GM23338 (cell line): ENCODE results near the gene SIGMAR1. TPM values are rescaled to one million over a fixed set of nuclear protein-coding genes. Genes with fewer than 3 reads are reported as not detected.
A peak's percentile ranks its signal among the peaks of the same experiment; 100 is the strongest.

Source experiments
- ATAC-seq: fragments of 200-7000 bp; cut with Tn5 transposase; 3 replicates; pipeline ENCODE4 v1.9.1; 2020
- DNase-seq: peaks from one replicate; pipeline ENCODE4 v3.0.0-alpha.2; 2015; ENCODE audit warnings: low spot score
- H2AFZ ChIP-seq: fragments of 200-600 bp; sonication (generic); 2 replicates; pipeline ENCODE4 v1.8.0; 2016; ENCODE audit warnings: antibody characterized with exemption, mild to moderate bottlenecking, moderate library complexity
- H3F3A ChIP-seq: fragments of 200-600 bp; sonication (generic); replicated peaks from 2 replicates; pipeline ENCODE4 v1.8.0; 2017; ENCODE audit warnings: antibody characterized with exemption, mixed run types, low read depth
- H3K27ac ChIP-seq: fragments of 200-600 bp; sonication (generic); 2 replicates; pipeline ENCODE4 v1.6.1; 2016; ENCODE audit warnings: low read depth
- H3K27me3 ChIP-seq: fragments of 200-600 bp; sonication (generic); 2 replicates; pipeline ENCODE4 v1.8.0; 2016; ENCODE audit warnings: mild to moderate bottlenecking, mixed run types, moderate library complexity; ENCODE audit not compliant: insufficient read depth
- H3K36me3 ChIP-seq: fragments of 200-600 bp; sonication (generic); 2 replicates; pipeline ENCODE4 v1.8.0; 2016; ENCODE audit warnings: mild to moderate bottlenecking; ENCODE audit not compliant: insufficient read depth
- H3K4me1 ChIP-seq: fragments of 200-600 bp; sonication (generic); 2 replicates; pipeline ENCODE4 v1.8.0; 2016; ENCODE audit warnings: mild to moderate bottlenecking, moderate library complexity; ENCODE audit not compliant: insufficient read depth
- H3K4me2 ChIP-seq: fragments of 200-600 bp; sonication (generic); 2 replicates; pipeline ENCODE4 v1.7.1; 2017; ENCODE audit warnings: mixed run types
- H3K4me3 ChIP-seq: fragments of 200-600 bp; sonication (generic); 2 replicates; pipeline ENCODE4 v1.6.1; 2016; ENCODE audit warnings: mixed run types
- H3K79me2 ChIP-seq: fragments of 200-600 bp; sonication (generic); replicated peaks from 2 replicates; pipeline ENCODE4 v1.8.0; 2017; ENCODE audit warnings: mild to moderate bottlenecking; ENCODE audit not compliant: insufficient read depth
- H3K9me2 ChIP-seq: fragments of 200-600 bp; sonication (generic); 2 replicates; pipeline ENCODE4 v1.8.0; 2017; ENCODE audit not compliant: insufficient read depth
- H4K20me1 ChIP-seq: fragments of 200-600 bp; sonication (generic); replicated peaks from 2 replicates; pipeline ENCODE4 v1.8.0; 2017; ENCODE audit warnings: mild to moderate bottlenecking; ENCODE audit not compliant: insufficient read depth
- H3K27ac Mint-ChIP-seq: 2 replicates; pipeline ENCODE4 v1.8.0; 2020; ENCODE audit warnings: inconsistent platforms, mild to moderate bottlenecking, moderate library complexity, mixed read lengths
- H3K27me3 Mint-ChIP-seq: 3 replicates; pipeline ENCODE4 v1.8.0; 2022; ENCODE audit warnings: low read depth, mild to moderate bottlenecking, moderate library complexity, mixed read lengths, inconsistent platforms; ENCODE audit not compliant: insufficient read depth, poor library complexity
- H3K36me3 Mint-ChIP-seq: 3 replicates; pipeline ENCODE4 v1.8.0; 2021; ENCODE audit warnings: low read depth, mild to moderate bottlenecking, inconsistent platforms, moderate library complexity, mixed read lengths
- H3K4me1 Mint-ChIP-seq: 3 replicates; pipeline ENCODE4 v1.8.0; 2020; ENCODE audit warnings: mild to moderate bottlenecking, inconsistent platforms, mixed read lengths
- H3K4me3 Mint-ChIP-seq: 3 replicates; pipeline ENCODE4 v1.8.0; 2021; ENCODE audit warnings: moderate library complexity, mild to moderate bottlenecking, inconsistent platforms, mixed read lengths
- H3K9me3 Mint-ChIP-seq: 3 replicates; pipeline ENCODE4 v1.8.0; 2020; ENCODE audit warnings: moderate library complexity, mild to moderate bottlenecking, inconsistent platforms, mixed read lengths
- CREB1 ChIP-seq: fragments of 250-450 bp; sonication (Bioruptor Pico); IDR thresholded peaks from 2 replicates; pipeline ENCODE4 v1.5.0; 2020; ENCODE audit warnings: low read depth, mild to moderate bottlenecking, moderate library complexity
- CTCF ChIP-seq, 2 experiments: fragments of 200-600 bp in 1 of 2; sonication (generic) in 1 of 2; conservative IDR thresholded peaks; 2 replicates each; pipeline versions ENCODE4 v1.5.1 to v1.6.1; 2016 to 2017; ENCODE audit warnings: antibody characterized with exemption in 2 of 2, low read depth in 2 of 2, mild to moderate bottlenecking in 2 of 2, moderate library complexity in 1 of 2
- ETS1 ChIP-seq: IDR thresholded peaks from 2 replicates; pipeline ENCODE4 v1.6.1; 2016; ENCODE audit warnings: antibody characterized with exemption
- EZH2 ChIP-seq: fragments of 200-600 bp; sonication (generic); IDR thresholded peaks from one replicate; pipeline ENCODE4 v1.8.0; 2017; ENCODE audit warnings: antibody characterized with exemption, mild to moderate bottlenecking, low read depth; ENCODE audit not compliant: unreplicated experiment
- EZH2phosphoT487 ChIP-seq: fragments of 200-600 bp; sonication (generic); IDR thresholded peaks from one replicate; pipeline ENCODE4 v1.8.1; 2018; ENCODE audit warnings: antibody characterized with exemption; ENCODE audit not compliant: unreplicated experiment
- JUNB ChIP-seq: IDR thresholded peaks from one replicate; pipeline ENCODE4 v1.6.1; 2016; ENCODE audit warnings: antibody characterized with exemption; ENCODE audit not compliant: unreplicated experiment
- NANOG ChIP-seq: IDR thresholded peaks from 2 replicates; pipeline ENCODE4 v1.6.1; 2016; ENCODE audit warnings: antibody characterized with exemption, borderline replicate concordance
- POLR2AphosphoS5 ChIP-seq: IDR thresholded peaks from 2 replicates; pipeline ENCODE4 v1.6.1; 2016; ENCODE audit warnings: antibody characterized with exemption, low read depth
- REST ChIP-seq: IDR thresholded peaks from one replicate; pipeline ENCODE4 v1.6.1; 2018; ENCODE audit warnings: antibody characterized with exemption; ENCODE audit not compliant: unreplicated experiment
- STAT1 ChIP-seq: IDR thresholded peaks from one replicate; pipeline ENCODE4 v1.6.1; 2016; ENCODE audit warnings: antibody characterized with exemption; ENCODE audit not compliant: unreplicated experiment
- ZNF114 ChIP-seq: fragments of 250-450 bp; sonication (Bioruptor Pico); IDR thresholded peaks from 2 replicates; pipeline ENCODE4 v1.5.0; 2020; ENCODE audit warnings: mild to moderate bottlenecking, moderate library complexity
- ZNF331 ChIP-seq: fragments of 250-450 bp; sonication (Bioruptor Pico); IDR thresholded peaks from 2 replicates; pipeline ENCODE4 v1.5.0; 2020; ENCODE audit warnings: low read depth, mild to moderate bottlenecking, moderate library complexity
- ZNF462 ChIP-seq: fragments of 250-450 bp; sonication (Bioruptor Pico); IDR thresholded peaks from 2 replicates; pipeline ENCODE4 v1.5.0; 2020; ENCODE audit warnings: mild to moderate bottlenecking, moderate library complexity
- polyA plus RNA-seq: library from polyadenylated mRNA; unstranded; fragments of >200 nt; fragmentation: Nextera tagmentation; extraction: Ambion mirVana; gene quantifications from 2 replicates; pipeline ENCODE4 v1.2.1, GENCODE V29; 2016
- total RNA-seq: library from RNA; depleted of rRNA; stranded (reverse); fragments of >200 nt; shearing (Covaris generic); gene quantifications from 2 replicates; pipeline ENCODE4 v1.2.3, GENCODE V29; 2014

The SIGMAR1 gene
- total and polyA plus RNA-seq, 2 experiments from 2014 or later, result 82.3 to 167 TPM

GRCh38 chr9:34651876-34652601 is 14.5 kb upstream of the SIGMAR1 start, which contains the start of gene IL11RA:
IL11RA (plus strand) TSS chr9:34652185; CDS start chr9:34655218, 3,033 bp downstream.
- Mint-ChIP-seq H3K27ac (peak within 1 kb of the TSS; percentile 91), H3K4me1 (peaks cover 46% of the 10 kb centered on the region), H3K4me3 (peak within 1 kb of the TSS; percentile 80), H3K9me3 (no peaks in the 10 kb centered on the region; the same call in 2 of the 3 replicates), H3K36me3 (peaks cover 26% of the 10 kb centered on the region), H3K27me3 (peaks cover 19% of the 10 kb centered on the region)
- Histone ChIP-seq H3K4me2 (peak within 1 kb of the TSS; percentile 81), H3K79me2 (peaks cover 6% of the 10 kb centered on the region), H3K27ac (no peak within 1 kb of the TSS), H3K4me3 (peak within 1 kb of the TSS; percentile 53), H3K27me3 (no peaks in the 10 kb centered on the region), H3F3A (0 out of 2 replicates have a peak, but pooled peaks cover 8% of the 10 kb centered on the region), H4K20me1 (no peaks in the 10 kb centered on the region; the same call in none of the 2 replicates), H2AFZ (peak within 1 kb of the TSS; percentile 56; the same call in 1 of the 2 replicates), H3K4me1 (peaks cover 25% of the 10 kb centered on the region), H3K9me2 (no peaks in the 10 kb centered on the region), H3K36me3 (peaks cover 3% of the 10 kb centered on the region; the same call in 1 of the 2 replicates)
- ATAC-seq, result peak; percentile 87
- TF ChIP-seq ZNF462 (CRISPR knock-in tag) (no peak), JUNB (no peak), EZH2phosphoT487 (no peak), EZH2 (no peak), CREB1 (peak; percentile 17; the same call in 1 of the 2 replicates), ETS1 (no peak; the same call in 1 of the 2 replicates), ZNF331 (CRISPR knock-in tag) (no peak), CTCF (conservative IDR thresholded peaks at IDR 0.05; ENCODE audit: low read depth in 2 of 2) (peak; percentile 17 to 35; a peak in 2 of 4 replicates), ZNF114 (CRISPR knock-in tag) (no peak), STAT1 (no peak), NANOG (no peak), REST (no peak), POLR2AphosphoS5 (peak; percentile 73)
- DNase-seq, result peak; percentile 96
